HG03103 (cell line): ENCODE measurements around the gene ARID5B.
A peak's percentile ranks its signal among the peaks of the same experiment; 100 is the strongest.
"Not testable (repeated sequence)": the region's sequence is repeated elsewhere in the genome, so short reads cannot be mapped to it uniquely, and the experiment has no call there.

Source experiments
- ATAC-seq: cut with Tn5 transposase; IDR thresholded peaks from one replicate; pipeline ENCODE4 v1.9.1; 2021; ENCODE audit warnings: low read depth; ENCODE audit not compliant: unreplicated experiment

The ARID5B gene

GRCh38 chr10:62025901-62026879 is 124.7 kb downstream of the ARID5B start:
- ATAC-seq, result no peak

- no peak for ATAC-seq
These were observed 126.5 kb downstream of the ARID5B start for GRCh38 chr10:62027841-62028501.

- ATAC-seq, result not testable (repeated sequence)
These were observed 127.0 kb downstream of the ARID5B start for GRCh38 chr10:62028502-62028842.

GRCh38 chr10:62029401-62029800 is 127.9 kb downstream of the ARID5B start:
- ATAC-seq, result no peak

- ATAC-seq, result no peak
These were observed 130.0 kb downstream of the ARID5B start for GRCh38 chr10:62031507-62031906.

GRCh38 chr10:62033125-62033524 is 131.6 kb downstream of the ARID5B start:
- ATAC-seq, result no peak

- ATAC-seq, result no peak
These were observed 132.7 kb downstream of the ARID5B start for GRCh38 chr10:62034096-62034640.

GRCh38 chr10:62036186-62037081 is 134.9 kb downstream of the ARID5B start:
- no peak for ATAC-seq

GRCh38 chr10:62037166-62037831 is 135.8 kb downstream of the ARID5B start:
- no peak for ATAC-seq

GRCh38 chr10:62037890-62038608 is 136.6 kb downstream of the ARID5B start:
- no peak for ATAC-seq

GRCh38 chr10:62038609-62039190 is 137.2 kb downstream of the ARID5B start:
- peak; percentile 62 for ATAC-seq

- ATAC-seq, result no peak
These were observed 138.5 kb downstream of the ARID5B start for GRCh38 chr10:62039954-62040353.

GRCh38 chr10:62040881-62041280 is 139.4 kb downstream of the ARID5B start:
- ATAC-seq, result no peak

GRCh38 chr10:62043421-62044021 is 142.0 kb downstream of the ARID5B start:
- no peak for ATAC-seq

- no peak for ATAC-seq
These were observed 143.1 kb downstream of the ARID5B start for GRCh38 chr10:62044566-62044965.

- no peak for ATAC-seq
These were observed 144.4 kb downstream of the ARID5B start for GRCh38 chr10:62045765-62046521.

- peak; percentile 39 for ATAC-seq
These were observed 145.2 kb downstream of the ARID5B start for GRCh38 chr10:62046522-62047227.
